Sigmoid colon (tissue), 4 donors: ENCODE results near the gene SSBP1.

ENCODE experiments used
- EP300 ChIP-seq, 4 donors: sonication (generic); formaldehyde crosslinking; IDR thresholded peaks; one replicate each; pipeline ENCODE4 v1.6.1; 2017; ENCODE audit warnings: antibody characterized with exemption in 4 of 4
- POLR2A ChIP-seq, 2 donors: fragments of 450-650 bp; IDR thresholded peaks; one replicate each; pipeline ENCODE4 v1.6.1; 2016; ENCODE audit warnings: antibody characterized with exemption in 2 of 2, mild to moderate bottlenecking in 2 of 2, moderate library complexity in 2 of 2
- TF ChIP-seq, protein P1 (sequence below), 4 experiments: fragments of 450-650 bp in 3 of 4; fragments of 200-600 bp in 1 of 4; IDR thresholded peaks; one replicate each; pipeline ENCODE4 v1.5.1; 2016 to 2019; ENCODE audit warnings: antibody characterized with exemption in 4 of 4, mild to moderate bottlenecking in 3 of 4, moderate library complexity in 2 of 4

DNA sequence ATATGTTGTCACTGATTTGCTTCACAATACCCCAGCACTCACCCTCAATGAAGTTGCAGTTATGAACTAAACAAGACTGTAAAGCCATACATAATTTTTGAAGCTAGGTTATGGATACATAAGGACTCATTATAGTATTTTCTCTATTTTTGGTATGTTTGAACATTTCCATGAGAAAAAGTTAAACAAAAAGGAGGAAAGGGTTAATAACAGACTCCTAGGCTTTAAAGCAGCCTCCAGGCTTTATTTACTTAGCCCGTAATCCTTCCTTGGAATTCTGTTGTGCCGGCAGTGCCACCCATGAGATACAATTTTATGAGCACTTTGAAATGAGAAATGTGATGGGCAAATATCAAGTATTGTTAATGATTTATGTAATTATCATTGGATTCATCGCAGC, 34.0 kb upstream of the SSBP1 start:
- TF ChIP-seq POLR2A (IDR thresholded peaks at IDR 0.05), result no peak
- TF ChIP-seq, protein P1, sequence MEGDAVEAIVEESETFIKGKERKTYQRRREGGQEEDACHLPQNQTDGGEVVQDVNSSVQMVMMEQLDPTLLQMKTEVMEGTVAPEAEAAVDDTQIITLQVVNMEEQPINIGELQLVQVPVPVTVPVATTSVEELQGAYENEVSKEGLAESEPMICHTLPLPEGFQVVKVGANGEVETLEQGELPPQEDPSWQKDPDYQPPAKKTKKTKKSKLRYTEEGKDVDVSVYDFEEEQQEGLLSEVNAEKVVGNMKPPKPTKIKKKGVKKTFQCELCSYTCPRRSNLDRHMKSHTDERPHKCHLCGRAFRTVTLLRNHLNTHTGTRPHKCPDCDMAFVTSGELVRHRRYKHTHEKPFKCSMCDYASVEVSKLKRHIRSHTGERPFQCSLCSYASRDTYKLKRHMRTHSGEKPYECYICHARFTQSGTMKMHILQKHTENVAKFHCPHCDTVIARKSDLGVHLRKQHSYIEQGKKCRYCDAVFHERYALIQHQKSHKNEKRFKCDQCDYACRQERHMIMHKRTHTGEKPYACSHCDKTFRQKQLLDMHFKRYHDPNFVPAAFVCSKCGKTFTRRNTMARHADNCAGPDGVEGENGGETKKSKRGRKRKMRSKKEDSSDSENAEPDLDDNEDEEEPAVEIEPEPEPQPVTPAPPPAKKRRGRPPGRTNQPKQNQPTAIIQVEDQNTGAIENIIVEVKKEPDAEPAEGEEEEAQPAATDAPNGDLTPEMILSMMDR (IDR thresholded peaks at IDR 0.05), result no peak
- no peak for TF ChIP-seq EP300 (IDR thresholded peaks at IDR 0.05)
